Measurements from ENCODE around the gene UGT3A2.
"Not testable (repeated sequence)": the region's sequence is repeated elsewhere in the genome, so short reads cannot be mapped to it uniquely, and the experiment has no call there.

Gene UGT3A2

DNA sequence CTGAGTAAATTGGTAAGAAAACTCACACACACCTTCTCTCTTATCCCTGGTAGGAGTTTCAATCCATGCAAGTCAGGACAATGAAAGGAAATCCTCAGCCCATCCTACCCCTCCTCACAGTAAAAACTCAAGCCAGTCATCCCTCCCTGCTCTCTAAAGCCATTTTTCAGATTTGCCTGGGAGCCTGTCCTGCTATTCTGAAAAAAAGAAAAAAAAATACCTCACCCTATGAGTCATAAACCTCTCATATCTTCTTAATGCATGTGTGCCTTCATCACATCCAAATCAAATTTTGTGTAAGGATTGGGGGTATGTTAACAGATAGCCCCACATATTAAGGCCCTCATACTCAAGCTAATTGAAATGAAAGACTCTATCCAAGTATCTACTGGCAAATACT, 14.1 kb downstream of the UGT3A2 start:
- DNase-seq (ENCODE audit: low read depth): no peak

DNA sequence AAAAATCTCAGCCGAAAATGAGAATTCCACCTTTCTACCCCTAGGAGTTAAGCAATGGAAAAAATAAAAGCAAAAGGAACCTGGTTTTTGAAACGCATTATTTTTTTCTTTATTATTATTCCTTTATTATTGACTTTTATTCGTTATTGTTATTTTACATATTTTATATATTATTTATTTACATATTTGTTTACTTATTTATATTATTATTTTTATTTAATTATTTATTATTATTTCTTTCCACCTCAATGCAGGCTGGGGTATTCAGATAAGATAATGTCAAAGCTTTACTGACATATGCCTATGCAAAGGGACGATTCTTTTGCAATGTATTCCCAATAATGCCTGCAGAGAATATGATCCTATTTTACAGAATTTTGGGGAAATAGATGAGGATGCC, 16.7 kb downstream of the UGT3A2 start:
- no peak for DNase-seq (ENCODE audit: low read depth)

DNA sequence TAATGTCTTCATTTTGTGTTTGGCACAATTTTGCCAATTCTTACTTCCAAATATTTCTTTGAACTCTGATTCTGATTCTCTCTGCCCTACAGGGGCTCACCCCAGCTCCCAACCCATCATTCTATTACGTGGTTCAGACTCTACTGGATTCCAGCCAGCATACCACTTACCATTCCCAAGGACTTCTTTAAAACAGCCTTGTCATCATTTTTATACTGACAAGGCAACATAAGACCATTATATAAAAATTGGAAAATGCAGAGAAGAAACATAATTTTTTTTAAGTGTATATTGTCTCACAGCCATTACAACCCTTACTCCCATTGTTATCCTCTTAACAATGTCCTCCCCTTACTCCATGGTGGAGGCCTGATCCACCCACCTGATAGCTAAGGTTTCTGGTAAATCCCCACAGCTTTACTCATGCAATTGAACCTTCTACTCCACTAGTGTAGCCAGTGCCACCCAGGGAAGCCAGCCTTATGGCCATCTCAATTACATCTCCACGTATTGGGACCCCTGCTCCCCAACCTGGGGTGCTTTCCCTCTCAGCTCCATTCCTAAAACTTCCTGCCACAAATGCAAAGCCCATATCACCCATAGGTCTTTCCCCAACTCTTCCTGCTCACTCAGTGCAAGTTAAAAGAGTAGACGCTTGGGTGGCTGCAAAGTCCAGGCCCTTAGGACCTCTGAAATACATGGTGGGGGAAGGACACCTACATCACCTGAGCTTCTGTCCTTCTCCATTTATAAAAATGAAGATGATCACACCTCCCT, 19.1 kb downstream of the UGT3A2 start:
- no peak for DNase-seq (ENCODE audit: low read depth)

DNA sequence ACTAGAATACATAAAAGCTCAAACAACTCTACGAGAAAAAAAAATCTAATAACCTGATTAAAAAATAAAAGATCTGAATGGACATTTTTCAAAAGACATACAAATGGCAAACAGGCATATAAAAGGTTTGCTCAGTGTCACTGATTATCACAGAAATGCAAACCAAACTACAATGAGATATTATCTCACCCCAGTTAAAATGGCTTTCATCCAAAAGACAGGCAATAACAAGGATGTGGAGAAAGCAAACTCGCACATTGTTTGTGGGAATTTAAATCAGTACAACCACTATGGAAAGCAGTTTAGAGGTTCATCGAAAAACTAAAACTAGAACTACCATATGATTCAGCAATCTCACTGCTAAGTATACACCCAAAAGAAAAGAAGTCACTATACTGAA, 20.8 kb downstream of the UGT3A2 start:
- DNase-seq (ENCODE audit: low read depth): no peak

DNA sequence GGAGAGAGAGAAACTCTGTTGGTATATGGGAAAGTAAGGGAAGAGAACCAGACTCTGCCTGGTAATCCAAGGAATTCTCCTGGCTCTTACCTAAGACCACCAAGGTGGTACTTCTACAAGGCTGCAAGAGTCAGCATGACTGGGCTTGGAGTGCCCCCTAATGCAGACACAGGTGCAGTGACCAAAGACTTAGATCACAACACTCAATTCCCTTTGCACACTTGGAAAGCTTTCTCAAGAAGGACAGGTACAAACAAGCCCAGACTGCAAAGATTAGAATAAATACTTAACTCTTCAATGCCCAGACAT, 25.2 kb downstream of the UGT3A2 start:
- DNase-seq (ENCODE audit: low read depth): no peak

DNA sequence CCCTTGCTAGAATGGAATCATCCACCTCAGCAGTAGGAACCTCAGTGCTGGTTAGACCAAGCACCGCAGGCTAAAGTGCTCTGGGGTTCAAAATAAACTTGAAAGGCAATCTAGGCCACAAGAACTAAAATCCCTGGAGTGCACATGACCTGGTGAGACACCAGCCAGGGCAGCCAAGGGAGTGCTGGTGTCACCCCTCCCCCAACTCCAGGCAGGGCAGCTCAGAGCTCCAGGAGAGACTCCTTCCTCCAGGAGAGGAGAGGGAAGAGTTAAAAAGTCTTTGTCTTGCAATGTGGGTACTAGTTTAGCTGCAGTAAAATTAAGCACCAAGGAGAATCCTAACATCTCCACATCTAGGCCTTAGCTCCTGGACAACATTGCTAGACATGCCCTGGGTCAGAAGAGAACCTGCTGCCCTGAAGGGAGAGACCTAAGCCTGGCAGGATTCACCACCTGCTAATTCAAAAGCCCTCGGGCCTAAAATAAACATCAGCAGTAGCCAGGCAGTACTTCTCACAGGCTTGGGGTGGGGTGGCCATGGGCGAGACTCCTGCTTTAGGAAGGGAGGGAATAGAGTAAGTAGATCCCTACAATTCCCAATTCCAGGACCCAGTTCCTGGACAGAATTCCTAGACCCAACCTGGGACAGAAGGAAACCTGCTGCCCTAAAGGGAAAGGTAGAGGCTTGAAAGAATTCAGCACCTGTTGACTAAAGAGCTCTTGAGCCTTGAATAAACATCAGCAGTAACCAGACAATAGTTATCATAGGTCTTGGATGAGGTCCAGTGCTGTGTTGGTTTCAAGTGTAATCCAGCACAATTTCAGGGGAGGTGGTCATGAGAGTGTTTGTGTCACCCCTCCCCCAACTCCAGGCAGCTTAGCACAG, 25.8 kb downstream of the UGT3A2 start:
- DNase-seq (ENCODE audit: low read depth): no peak

DNA sequence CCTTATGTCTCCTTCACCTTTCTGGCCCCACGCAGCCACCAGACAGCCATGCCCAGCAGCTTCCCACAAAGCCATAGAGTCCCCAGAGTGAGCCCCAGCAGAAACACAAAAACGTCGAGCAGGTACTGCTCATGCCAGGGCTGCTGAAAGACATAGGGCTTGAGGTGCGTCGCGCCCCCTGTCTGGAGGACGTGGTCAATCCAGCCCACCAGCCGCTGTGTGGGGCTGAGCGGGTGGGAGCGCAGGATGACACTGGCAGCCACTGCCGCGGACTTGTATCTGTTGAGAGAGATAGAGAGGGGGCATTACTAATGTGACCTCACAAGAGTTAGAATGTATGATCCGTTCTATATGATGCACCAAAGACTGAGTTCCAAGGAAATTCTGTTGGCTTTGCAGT, 31.0 kb downstream of the UGT3A2 start:
- no peak for DNase-seq (ENCODE audit: low read depth)

DNA sequence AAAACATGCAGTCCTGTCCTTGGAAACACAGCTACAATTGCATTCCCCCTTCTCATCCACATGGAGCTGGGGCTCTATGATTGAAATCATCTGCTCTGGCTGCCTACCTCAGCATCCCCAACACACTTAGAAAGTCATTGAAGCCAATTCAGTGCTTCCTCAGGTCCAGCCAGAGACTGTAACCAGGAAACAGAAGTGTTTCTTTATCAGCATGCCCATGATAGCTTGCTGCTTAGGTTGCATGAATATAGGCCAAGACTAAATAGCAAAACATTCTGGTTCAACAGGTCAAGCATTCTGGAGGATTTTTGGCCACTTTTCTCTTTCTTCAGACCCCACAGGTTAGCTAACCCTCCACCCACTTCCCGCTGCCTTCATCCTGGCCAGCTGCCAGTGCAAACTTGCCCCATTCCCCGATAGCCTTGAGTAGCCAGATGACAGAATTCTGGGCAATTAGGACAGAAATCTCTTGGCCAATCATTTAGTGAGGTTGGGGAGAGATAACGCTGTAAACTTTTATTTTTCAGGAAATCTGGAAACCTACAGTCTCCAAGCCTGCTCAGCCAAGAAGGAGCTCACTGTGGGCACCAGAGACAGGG, 32.0 kb downstream of the UGT3A2 start:
- DNase-seq (ENCODE audit: low read depth): not testable (repeated sequence)

DNA sequence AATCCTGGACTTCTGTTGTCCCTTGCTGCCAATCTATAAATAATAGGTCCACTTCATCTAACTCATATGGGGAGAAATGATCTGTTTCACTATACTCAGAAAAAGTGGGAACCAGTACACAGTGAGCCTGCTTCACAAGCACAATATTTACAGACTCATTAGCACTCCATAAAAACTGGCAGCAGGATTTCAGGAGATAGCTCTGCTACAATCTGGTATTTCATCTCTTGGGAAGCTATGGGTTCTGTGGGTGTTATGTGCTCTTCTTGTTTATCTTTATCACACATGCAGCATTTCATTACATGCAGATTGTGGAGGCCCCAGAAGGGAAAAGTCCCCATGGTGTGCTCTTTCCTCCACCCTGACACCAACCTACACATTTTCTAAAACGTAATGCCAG, 33.2 kb downstream of the UGT3A2 start:
- DNase-seq (ENCODE audit: low read depth): no peak

DNA sequence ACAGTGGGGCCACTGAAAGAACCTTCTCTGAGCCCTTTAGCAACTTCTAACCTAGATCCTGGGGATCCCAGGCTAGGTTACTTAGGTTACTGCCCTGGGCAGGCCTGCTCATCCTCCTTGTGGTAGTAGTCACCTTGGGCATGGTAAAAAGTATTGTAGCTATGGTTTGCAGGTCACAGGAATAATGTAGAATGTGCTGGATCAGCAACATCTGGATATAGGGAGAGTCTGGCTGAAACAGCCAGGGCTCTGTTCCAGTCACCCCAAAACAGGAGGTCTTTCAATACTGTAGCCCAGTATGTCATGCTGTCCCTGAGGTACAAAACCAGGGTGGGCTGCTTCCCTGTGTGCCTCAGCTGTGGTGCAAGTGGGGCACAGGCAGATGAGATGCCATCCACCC, 33.6 kb downstream of the UGT3A2 start:
- DNase-seq (ENCODE audit: low read depth): no peak

DNA sequence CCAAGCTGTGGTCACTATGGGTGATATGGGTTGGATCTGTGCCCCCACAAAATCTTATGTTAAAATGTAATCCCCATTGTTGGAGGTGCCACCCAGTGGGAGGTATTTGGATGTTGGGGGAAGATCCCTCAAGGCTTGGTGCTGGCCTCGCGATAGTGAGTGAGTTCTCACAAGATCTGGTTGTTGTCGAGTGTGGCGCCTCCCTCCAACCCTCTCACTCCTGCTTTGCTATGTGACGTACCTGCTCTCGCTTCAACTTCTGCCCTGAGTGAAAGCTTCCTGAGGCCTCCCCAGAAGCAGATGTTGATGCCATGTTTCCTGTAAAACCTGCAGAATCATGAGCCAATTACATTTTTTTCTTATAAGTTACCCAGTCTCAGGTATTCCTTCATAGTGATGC, 35.5 kb downstream of the UGT3A2 start:
- DNase-seq (ENCODE audit: low read depth): no peak

DNA sequence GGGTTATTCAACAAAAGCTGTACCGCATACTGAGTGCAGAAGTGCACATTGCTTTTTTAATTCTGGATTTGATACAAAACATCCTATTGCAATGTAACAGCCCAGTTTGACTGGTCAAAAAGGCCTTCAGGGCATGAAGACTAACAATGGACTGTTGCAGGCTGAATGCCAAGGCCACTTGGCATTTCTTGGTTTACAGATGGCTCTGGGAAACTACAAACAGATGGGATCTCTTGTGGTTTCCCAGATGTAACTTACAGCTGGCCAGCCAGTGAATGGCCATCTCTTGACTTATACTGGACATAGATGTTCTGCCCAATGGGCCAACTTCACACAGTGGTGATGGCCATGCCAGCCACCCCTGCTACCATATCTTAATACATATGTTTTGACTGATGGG, 36.8 kb downstream of the UGT3A2 start:
- no peak for DNase-seq (ENCODE audit: low read depth)

DNA sequence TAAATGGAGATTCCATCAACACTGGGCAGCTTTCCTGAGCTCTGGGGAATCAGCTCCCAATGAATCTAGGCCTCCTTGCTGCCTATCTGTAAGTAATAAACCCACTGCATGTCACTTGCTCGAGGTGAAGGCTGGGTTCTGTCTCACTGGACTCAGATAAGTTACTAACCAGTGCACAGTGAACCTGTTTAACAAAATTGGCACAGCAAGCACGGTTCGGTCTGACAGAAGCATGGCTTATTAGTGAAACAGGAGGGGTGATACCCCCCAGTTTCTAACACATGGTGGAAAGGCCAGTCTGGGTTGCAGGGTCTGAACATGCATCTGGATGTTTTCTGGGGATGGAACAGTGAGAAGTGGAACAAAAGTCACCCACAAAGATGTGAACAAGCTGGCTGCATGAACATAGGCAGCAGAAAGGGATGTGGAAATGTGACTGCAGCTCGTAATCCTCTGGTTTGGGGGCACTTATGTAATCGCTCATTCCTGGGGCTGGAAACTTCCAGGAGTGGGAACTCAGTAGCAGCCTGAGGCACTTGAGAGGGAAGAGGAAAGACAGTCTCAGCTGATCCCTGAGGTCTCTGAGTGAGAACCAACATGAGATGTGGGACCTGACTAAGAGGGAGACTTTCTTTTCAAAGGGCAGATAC, 37.7 kb downstream of the UGT3A2 start:
- DNase-seq (ENCODE audit: low read depth): no peak

DNA sequence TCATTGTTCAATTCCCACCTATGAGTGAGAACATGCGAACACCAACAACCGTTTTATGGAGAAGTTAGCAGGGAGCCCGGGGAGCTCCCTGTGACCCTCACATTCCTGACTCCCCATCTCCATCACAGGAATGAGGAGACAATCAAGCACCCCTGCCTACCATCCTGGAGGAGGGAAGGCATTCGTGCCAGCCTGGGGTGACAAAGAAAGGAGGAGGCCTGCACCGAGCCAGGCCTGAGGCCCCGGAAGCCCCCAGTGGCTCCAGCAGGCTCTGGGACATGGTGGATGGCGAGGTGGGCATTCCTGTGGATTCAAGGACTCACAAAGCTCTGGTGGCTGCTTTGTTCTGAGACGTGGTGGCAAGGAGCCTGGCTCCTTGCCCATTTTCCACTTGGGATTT, 39.0 kb downstream of the UGT3A2 start:
- DNase-seq (ENCODE audit: low read depth): no peak

DNA sequence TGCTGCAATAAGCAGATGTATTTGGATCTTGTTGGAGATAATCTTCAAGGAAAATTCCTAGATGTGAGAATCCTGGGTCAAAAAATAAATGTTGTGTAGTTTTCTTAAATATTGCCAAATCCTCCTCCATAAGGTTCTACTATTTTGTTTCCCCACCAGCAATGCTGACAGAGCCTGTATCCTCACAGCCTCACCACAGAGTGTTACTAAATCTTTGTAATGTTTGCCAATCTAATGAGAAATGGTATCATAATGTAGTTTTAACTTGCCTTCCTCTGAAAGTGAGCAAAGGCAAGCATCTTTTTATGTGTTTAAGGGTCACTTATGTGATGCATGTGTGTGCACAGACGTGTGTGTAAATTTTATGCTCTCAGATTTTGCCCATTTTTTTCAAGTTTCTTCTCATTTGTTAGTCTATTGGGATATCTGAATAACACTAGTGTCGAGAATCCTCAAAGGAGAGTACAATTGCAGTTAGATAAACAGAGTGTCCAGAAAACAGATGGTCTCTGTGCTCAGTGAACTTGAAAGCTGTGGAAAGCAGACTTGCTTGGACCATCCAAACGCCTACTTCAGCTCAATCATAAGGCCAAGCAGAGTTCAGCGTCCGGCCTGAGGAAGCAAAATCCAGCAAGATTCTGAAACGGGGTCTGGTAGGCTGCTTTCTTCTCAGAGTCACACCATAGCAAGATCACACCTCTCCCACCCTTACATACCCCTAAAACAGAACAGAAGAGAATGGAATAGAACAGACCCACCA, 39.8 kb downstream of the UGT3A2 start:
- DNase-seq (ENCODE audit: low read depth): no peak

DNA sequence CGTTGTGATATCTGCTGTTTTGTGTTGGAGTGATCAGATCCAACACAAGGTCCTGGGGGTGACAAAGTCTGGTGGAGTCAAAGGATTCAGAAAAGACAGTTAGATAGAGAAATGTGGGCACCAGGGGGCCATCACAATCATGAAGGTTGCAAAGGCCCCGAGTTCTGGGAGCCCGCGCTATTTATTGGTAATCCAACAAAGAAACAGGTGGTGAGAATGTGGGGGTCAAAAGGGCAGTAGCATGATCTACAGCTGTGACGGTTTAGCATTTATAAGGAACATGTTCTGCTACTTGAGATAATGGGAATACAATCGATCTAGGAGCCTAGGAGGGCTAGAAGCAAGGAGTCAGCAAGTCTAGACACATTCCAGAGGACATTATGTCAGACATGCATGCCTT, 44.4 kb downstream of the UGT3A2 start:
- not testable (repeated sequence) for DNase-seq (ENCODE audit: low read depth)

DNA sequence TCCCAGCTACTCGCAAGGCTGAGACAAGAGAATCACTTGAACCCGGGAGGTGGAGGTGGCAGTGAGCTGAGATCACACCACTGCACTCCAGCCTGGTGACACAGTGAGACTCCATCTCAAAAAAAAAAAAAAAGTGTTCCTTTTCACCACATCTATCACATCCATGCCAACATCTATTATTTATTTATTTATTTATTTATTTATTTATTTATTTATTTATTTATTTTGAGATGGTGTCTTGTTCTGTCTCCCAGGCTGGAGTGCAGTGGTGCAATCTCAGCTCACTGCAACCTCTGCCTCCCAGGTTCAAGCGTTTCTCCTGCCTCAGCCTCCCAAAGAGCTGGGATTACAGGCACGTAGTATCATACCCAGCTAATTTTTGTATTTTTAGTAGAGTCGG, 47.1 kb downstream of the UGT3A2 start:
- not testable (repeated sequence) for DNase-seq (ENCODE audit: low read depth)

DNA sequence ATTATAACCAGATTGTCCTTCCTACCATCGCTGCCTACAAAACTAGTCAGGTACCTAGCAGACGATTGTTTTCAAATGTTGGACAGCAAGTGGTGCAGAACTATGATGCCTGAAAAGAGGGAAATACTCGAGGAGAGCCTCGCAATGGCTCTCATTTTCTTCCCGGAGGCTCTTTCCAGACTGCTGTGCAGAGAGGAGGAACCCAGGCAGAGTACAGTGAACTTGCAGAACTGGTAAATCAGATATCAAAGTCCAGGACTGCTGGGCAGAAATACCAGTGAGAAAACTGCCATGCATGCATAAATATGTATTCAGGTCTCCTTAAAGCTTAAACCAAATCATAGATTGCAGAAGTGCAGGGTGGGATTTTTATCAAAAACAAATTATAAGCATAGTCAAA, 49.1 kb downstream of the UGT3A2 start:
- no peak for DNase-seq (ENCODE audit: low read depth)

DNA sequence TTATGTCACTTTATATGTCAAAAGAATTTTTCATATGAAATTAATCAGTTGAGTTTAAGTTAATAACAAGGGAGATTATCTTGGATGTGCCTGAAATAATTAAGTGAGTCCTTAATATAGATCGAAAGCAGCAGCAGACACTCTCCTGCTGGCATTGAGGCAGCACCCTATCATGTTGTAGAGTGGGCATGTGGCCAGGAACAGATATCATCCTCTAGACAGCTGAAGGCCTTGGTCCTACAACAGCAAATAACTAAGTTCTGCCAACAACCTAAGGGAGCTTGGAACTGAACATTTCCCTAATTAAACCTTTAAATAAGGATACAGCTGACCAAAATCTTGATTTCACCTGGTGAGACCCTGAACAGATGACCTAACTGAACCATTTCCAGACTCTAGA, 49.7 kb downstream of the UGT3A2 start:
- no peak for DNase-seq (ENCODE audit: low read depth)

DNA sequence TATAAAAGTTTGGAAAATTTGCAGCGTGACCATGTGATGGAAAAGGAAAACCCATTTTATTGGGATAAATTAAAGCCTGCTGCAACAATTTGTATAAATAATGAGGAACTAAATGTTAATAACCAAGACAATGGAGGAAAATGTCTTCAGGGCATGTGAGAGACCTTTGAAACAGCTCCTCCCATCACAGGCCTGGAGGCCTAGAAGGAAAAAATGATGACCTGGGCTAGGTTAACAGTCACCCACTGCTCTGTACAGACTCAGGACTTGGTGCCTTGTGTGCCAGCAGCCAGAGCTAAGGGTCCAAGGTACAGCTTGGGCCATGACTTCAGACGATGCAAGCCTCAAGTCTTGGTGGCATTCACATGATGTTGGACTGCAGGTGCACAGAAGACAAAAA, 53.5 kb downstream of the UGT3A2 start:
- DNase-seq (ENCODE audit: low read depth): no peak

DNA sequence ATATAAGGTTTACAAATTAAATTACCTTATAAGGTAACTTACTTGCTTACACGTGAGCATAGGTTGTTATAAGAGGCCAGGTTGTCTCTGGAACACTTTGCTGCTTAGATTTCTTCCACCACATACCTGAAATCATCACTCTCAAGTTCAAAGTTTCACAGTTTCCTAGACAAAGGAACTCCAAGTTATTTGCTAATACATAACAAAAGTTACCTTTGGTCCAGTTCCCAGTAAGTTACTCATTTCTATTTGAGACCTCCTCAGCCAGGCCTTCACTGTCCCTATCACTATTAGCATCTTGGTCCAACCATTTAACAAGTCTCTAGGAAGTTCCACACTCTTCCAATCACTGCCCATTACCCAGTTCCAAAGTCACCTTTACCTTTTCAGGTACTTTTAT, 57.0 kb downstream of the UGT3A2 start:
- no peak for DNase-seq (ENCODE audit: low read depth)

DNA sequence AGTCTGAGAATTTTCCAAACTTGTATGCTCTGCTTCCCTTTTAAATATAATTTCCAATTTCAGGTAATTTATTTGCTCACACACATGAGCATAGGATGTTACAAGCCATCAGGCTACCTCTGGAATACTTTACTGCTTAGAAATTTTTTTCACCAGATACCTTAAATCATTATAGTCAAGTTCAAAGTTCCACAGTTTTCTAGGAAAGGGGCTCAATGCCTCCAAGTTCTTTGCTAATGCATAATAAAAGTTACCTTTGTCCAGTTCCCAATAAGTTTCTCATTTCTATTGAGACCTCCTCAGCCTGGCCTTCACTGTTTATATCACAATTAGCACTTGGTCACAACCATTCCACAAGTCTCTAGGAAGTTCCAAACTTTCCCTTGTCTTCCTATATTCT, 59.3 kb downstream of the UGT3A2 start:
- DNase-seq (ENCODE audit: low read depth): no peak

Measured in T-helper 22 cell (primary cell).